SK-MEL-5 (cell line): ENCODE measurements around the gene TLR1. TPM values are rescaled to one million over a fixed set of nuclear protein-coding genes. Genes with fewer than 3 reads are reported as not detected.
A peak's percentile ranks its signal among the peaks of the same experiment; 100 is the strongest.
"Not testable (repeated sequence)": the region's sequence is repeated elsewhere in the genome, so short reads cannot be mapped to it uniquely, and the experiment has no call there.

Source experiments
- DNase-seq: peaks from one replicate; pipeline ENCODE4 v3.0.0-alpha.2; 2016; ENCODE audit warnings: low read depth, low spot score
- in situ Hi-C: cut with HindIII; loops from 2 replicates; pipeline ENCODE4 v1.10.0; 2016; ENCODE audit warnings: low sequenced_read_pairs, high pct_unique_total_duplicates, low pct_unique_long_range_greater_than_20kb
- total RNA-seq: library from RNA; depleted of rRNA; stranded (reverse); fragments of >200 nt; shearing (Covaris generic); gene quantifications from 2 replicates; pipeline ENCODE4 v1.2.3, GENCODE V29; 2014

Gene TLR1
- total RNA-seq, 1 experiment from 2014 or later, result 5.5 TPM

GRCh38 chr4:38815885-38816782 is 11.5 kb upstream of the TLR1 start:
- peak; percentile 85 for DNase-seq
- in situ Hi-C loops, result no loop called here

GRCh38 chr4:38814386-38814785 is 9.8 kb upstream of the TLR1 start:
- DNase-seq, result no peak
- in situ Hi-C loops, result no loop called here

GRCh38 chr4:38811297-38811696 is 6.7 kb upstream of the TLR1 start:
- in situ Hi-C loops, result no loop called here
- no peak for DNase-seq

GRCh38 chr4:38807462-38807861 is 2.9 kb upstream of the TLR1 start:
- in situ Hi-C loops, DNase-seq: not testable (repeated sequence)

- in situ Hi-C loops, result not testable (repeated sequence)
These were observed 1.7 kb upstream of the TLR1 start for GRCh38 chr4:38806251-38806650.

GRCh38 chr4:38805530-38806145 is 1.0 kb upstream of the TLR1 start:
- in situ Hi-C loops, result no loop called here
- no peak for DNase-seq

More at GRCh38 chr4:38806251-38806650, 1.7 kb upstream of the TLR1 start:
- not testable (repeated sequence) for DNase-seq

- no peak for DNase-seq
- in situ Hi-C loops, result no loop called here
These were observed 548 bp downstream of the TLR1 start for GRCh38 chr4:38803833-38804653.

- DNase-seq, result no peak
- in situ Hi-C loops, result no loop called here
These were observed 1.8 kb downstream of the TLR1 start for GRCh38 chr4:38802561-38803355.

GRCh38 chr4:38800961-38801450 is 3.6 kb downstream of the TLR1 start:
- DNase-seq, result no peak
- in situ Hi-C loops, result no loop called here

- in situ Hi-C loops, result no loop called here
- DNase-seq, result peak; percentile 87
These were observed 4.2 kb downstream of the TLR1 start for GRCh38 chr4:38800366-38800765.

GRCh38 chr4:38795087-38795486 is 9.5 kb downstream of the TLR1 start:
- in situ Hi-C loops, result no loop called here
- no peak for DNase-seq

GRCh38 chr4:38794051-38794450 is 10.5 kb downstream of the TLR1 start:
- no peak for DNase-seq
- in situ Hi-C loops, result no loop called here

GRCh38 chr4:38791010-38791409 is 13.6 kb downstream of the TLR1 start:
- in situ Hi-C loops, result no loop called here
- DNase-seq, result no peak

GRCh38 chr4:38788317-38788716 is 16.3 kb downstream of the TLR1 start:
- in situ Hi-C loops, result no loop called here
- DNase-seq, result no peak

- no peak for DNase-seq
- in situ Hi-C loops, result no loop called here
These were observed 16.9 kb downstream of the TLR1 start for GRCh38 chr4:38787693-38788092.

GRCh38 chr4:38785901-38786402 is 18.6 kb downstream of the TLR1 start:
- DNase-seq, result no peak
- in situ Hi-C loops, result no loop called here
